IPS-NIHi7 (cell line): ENCODE data around the gene FBLIM1.
A peak's percentile ranks its signal among the peaks of the same experiment; 100 is the strongest.
"Not testable (repeated sequence)": the region's sequence is repeated elsewhere in the genome, so short reads cannot be mapped to it uniquely, and the experiment has no call there.

ENCODE experiments used
- DNase-seq: peaks from one replicate; pipeline ENCODE4 v3.0.0; 2012; ENCODE audit warnings: mixed read lengths; ENCODE audit errors: extremely low spot score

Gene FBLIM1

DNA sequence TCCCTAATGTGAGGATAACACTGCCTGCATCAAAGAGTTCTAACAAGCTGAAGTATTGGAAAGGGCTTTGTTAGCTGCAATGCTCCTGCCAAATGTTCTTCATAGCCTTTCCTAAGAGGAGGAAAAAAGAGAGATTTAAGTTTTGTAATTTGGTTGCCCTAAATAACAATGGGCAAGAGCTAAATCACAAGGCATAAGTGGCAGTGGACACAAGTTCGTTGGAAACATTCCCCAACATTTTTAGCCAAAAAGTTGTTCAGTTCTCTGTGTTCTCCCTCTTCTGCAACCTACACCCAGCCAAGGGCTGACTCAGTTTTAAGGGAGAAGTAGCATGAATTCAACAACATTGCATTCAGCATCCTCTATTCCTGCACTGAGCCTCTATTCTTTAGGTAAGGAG lies 51.5 kb downstream of the FBLIM1 start:
- DNase-seq, result no peak

DNA sequence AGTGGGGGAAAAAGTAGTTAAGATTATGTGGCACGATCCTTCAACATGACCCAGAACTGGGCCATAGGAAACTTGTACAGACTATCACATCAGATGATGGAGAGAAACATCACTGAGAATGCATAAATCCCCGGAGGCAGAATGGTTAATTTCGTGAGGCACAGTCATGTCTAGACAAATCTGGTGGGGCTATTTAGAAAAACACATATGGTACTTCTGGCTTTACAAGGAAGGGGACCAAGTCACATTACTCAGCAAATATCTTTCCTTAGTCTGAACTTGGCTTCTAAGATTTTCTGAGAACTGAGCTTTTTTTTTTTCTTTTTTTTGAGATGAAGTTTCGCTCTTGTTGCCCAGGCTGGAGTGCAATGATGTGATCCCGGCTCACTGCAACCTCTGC lies 58.1 kb downstream of the FBLIM1 start:
- DNase-seq, result no peak

DNA sequence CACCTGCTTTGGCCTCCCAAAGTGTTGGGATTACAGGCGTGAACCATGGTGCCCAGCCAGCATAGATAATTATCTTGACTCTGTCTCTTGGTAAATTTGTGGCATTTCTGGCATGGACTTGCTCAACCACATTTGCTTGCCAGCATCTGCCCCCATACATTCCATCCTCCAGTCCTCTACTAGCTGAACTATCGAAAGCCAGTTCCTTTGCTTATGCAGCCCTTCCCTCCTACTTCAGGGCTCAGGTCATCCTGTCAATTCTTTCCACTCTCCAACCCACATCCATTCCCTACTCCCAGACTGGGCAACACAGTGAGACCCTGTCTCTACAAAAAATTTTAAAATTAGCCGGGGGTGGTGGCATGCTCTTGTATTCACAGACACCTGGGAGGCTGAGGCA lies 61.9 kb downstream of the FBLIM1 start:
- no peak for DNase-seq

DNA sequence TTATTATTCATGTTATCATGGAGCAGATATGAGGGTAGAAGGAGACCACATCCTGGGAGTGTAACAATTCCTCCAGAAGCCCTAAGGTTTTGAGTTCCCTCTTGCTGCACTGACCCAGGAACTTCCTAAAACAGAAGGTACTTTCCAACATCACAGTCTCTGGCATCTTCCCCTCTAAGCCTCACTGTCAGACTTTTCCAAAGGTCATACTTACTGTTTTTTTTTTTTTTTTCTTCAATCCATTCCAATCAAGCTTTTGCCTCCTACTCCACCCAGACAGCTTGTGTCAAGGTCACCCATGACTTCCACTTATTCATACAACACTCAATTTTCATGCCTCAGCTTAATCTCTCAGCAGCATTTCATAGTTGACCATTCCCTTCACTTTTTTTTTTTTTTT lies 67.2 kb downstream of the FBLIM1 start:
- no peak for DNase-seq

DNA sequence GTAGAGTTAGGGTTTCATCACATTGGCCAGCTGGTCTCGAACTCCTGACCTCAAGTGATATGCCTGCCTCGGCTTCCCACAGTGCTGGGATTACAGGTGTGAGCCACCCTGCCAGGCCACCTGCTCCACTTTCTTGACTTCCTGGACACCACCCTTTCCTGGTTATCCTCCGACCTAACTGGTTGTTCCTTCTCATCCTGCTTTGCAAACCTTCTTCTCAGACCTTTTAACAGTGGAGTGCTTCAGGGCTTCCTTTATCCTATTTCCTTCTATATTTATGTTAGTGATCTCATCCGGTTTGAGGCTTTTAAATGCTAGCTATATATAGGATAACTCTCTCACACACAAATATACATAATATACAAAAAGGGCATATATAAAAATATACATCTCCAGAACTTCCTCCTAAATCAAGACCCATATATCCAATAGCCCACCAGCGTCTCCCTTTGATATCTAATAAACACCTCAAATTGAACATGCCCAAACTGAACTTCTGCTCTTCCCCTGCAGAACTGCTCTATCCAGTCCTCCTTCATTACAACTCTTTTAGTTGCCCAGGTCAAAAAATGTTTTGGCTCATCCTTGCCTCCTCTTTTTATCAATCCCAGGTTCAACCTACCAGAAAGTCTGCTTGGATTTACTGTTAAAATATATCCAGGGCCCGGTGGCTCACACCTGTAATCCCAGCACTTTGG lies 68.4 kb downstream of the FBLIM1 start:
- no peak for DNase-seq

DNA sequence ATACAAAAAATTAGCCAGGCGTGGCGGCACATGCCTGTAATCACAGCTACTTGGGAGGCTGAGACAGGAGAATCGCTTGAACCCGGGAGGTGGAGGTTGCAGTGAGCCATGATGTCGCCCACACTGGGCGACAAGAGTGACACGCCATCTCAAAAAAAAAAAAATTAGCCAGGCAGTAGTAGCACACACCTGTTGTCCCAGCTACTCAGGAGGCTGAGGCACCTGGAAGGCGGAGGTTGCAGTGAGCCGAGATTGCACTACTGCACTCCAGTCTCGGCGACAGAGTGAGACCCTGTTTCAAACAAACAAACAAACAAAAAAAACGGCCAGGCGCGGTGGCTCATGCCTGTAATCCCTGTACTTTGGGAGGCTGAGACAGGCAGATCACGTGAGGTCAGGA lies 69.0 kb downstream of the FBLIM1 start:
- DNase-seq, result not testable (repeated sequence)

DNA sequence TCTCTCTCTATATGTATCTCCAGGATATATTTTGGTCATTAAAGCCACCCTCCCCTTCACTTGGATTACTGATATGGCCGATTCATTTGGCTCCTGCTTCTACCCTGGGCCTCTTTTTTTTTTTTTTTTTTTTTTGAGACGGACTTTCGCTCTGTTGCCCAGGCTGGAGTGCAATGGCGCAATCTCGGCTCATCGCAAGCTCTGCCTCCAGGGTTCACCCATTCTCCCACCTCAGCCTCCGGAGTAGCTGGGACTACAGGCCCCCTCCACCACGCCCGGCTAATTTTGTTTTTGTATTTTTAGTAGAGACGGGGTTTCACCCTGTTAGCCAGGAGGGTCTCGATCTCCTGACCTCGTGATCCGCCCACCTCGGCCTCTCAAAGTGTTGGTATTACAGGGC lies 70.3 kb downstream of the FBLIM1 start:
- DNase-seq, result not testable (repeated sequence)

DNA sequence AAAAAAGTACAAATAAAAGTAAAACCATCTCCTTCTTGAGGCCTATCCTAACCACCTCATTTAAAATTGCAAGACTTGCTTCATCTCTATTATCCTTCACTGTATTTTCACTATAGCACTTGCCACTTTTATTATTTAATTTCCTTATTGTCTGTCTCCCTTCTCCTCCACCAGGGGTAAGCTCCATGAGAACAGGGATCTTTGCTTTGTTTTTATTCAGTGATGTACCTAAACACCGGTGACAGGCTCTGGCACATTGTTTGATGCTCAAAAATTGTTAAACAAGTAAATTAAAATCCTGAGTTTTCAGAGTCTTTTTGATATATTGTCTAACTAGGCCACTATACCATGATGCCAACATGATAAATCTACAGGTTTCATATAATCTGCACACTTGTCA lies 71.7 kb downstream of the FBLIM1 start:
- DNase-seq, result no peak

DNA sequence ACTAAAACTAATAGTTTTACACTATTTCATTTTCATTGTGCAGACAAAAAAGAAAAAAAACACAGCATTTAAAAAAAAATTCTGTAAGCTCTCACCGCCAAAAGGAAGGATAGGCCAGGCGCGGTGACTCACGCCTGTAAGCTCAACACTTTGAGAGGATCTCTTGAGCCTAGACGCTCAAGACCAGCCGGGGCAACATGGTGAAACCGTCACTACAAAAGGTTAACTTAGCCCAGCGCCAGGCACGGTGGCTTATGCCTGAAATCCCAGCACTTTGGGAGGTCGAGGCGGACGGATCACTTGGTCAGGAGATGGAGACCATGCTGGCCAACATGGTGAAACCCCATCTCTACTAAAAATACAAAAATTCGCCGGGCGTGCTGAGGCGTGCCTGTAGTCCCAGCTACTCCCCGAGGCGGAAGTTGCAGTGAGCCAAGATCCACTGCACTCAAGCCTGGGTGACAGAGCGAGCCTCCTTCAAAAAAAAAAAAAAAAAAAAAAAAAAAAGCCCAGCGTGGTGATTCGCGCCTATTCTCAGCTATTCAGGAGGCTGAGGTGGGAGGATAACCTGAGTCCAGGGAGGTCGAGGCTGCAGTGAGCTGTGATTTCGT lies 74.6 kb downstream of the FBLIM1 start:
- DNase-seq, result no peak

DNA sequence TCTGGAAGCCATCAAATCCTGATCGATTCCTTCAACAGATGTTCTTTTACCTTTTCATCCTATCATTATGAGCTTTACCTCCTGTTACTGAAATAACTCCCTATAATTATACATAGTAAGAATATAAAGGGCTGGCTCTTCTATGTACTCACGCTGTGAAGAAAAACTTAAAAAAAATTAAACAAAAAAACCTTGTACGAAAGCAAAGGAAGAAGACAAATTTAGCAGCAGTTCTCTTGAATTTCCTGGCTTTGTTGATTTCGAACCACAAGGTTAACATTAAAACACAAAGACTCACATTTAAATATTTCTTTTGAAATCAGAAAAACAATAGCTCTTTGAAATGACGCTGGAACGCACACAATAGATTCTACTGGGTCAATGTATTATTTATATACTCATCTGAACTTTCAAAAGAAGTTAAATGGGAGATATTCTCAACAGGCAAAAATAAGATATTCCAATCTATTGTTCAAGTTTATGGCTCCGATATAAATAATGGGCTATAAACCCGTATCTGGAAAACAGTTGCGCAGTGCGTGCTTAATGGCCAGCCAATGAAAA lies 75.3 kb downstream of the FBLIM1 start:
- DNase-seq, result no peak

DNA sequence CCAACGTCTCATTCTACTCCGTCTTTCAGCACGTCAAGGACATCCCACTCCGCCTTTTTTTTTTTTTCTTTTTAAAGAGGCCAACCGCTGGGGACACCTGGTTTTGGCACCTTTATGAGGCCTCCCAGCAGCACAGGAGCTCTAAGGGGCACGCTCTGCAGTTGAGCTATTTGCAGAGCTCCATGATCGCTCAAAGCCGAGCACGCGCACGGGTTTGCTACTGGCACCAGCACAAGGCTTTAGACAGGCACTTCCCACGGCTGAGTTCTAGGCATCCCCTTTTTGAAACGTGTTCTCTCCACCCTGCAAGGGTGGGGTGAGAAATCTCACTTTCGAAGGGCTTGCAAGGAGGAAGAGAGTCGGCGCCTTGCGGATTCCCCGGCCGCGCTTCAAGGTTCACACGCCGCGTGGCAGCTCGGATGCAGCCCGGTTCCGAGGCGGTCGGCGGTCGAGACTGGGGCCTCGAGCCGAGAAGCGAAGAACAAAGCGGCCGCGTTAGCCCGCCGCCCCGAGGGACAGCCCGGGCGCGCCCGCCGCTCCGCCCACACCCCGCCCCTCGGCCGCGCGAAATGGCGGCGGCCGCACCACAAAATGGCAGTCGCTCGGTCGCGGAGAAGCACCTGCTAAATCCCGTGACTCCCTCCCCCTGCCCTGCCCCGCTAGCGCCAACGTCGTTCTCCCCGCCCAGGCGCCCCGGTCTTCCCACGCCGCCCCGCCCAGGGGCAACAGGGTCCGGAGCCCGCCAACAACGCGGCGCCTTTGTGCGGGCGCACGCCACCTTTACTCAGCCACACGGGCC lies 76.0 kb downstream of the FBLIM1 start:
- DNase-seq, result peak; percentile 80

DNA sequence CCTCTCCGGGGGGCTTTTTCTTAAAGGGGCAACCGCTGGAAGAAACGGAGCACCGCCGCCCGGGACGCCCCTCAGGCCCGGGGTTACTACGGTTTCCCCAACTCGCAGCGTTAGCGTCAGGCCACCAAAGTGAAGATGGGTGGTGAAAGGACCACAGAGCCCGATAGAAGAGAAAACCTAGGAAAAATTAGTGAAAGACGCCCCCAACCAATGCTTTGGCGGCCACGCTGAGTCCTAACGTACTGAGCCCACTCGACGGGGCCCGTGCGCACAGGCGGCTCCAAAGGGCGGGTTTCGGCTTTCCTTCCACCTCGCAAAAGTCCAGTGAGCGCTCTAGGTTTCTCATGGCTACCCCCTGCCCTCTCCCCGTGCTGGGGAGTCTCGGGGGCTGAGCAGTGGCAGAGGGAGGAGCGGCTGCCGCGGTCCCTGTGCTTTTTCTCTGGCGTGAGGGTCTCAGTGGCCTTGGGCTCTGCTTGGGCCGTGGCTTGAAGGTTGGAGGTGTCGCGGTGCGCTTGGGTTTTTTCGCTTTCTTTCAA lies 76.7 kb downstream of the FBLIM1 start:
- DNase-seq, result no peak

DNA sequence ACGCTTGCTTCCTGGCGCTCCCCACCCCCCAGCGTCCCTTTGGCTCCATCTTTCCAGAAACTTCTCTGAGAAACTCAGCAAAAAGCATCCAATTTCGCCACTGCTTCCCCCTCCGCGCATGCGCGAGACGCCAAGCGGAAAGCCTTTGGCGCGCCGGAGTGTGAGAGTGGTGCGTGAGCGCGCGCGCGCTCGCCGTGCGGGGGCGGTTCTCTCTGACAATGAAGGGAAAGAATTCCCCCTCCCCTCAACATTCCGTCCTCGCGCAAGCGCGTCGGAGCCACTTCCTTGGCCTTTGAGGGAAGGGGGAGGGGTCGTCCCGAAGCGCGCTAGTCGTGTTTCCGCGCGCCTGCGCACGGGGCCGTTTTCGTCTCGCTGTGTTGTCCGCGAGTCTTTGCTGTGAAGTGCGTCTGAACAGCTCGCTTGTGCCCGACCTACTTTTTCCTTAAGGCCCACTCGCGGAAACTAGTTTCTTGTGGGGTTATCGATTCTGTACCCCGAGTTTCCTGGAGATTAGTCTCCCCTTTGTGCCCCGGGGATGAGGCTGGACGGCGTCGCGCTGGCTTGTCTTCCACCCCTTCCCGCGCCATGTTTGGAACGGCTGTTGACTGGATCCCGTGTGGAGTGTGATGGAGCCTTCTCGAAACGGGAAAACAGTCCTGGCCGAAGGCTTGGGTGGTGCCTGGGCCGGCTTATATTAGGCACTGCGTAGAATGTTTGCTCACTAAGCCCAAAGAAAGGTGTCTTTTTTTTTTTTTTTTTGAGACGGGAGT lies 77.3 kb downstream of the FBLIM1 start:
- peak; percentile 79 for DNase-seq
